ENCODE measurements around the gene SRSF2.

SRSF2 gene

GRCh38 chr17:76696763-76697701 is 40.1 kb downstream of the SRSF2 start:
- no peak for DNase-seq (ENCODE audit: low spot score)
- H3K27ac ChIP-seq, result peak overlapping the region; percentile 13; the same call in 1 of the 2 replicates
- TF ChIP-seq CTCF (conservative IDR thresholded peaks at IDR 0.05; ENCODE audit: low read depth), result no peak
- ChIA-PET CTCF (interaction anchor here (0.6 to 0.7 kb wide), 2 partner anchors 119 to 174 kb away, joined by 3 to 5 read pairs; no protein-coding TSS in a partner anchor), POLR2A (ENCODE audit: low non-redundant PET) (no interaction called here)

- POLR2A ChIA-PET (ENCODE audit: low non-redundant PET), result no interaction called here
- 0 out of 2 replicates have a peak overlapping the region, but pooled peaks have one; percentile 2 for H3K27ac ChIP-seq
- no peak for DNase-seq (ENCODE audit: low spot score)
- CTCF ChIA-PET, result interaction anchor here (0.6 kb wide), 2 partner anchors 33 to 150 kb away, joined by 3 to 4 read pairs; no protein-coding TSS in a partner anchor
- no peak for TF ChIP-seq CTCF (conservative IDR thresholded peaks at IDR 0.05; ENCODE audit: low read depth)
Measured at GRCh38 chr17:76695059-76695831, 41.9 kb downstream of the SRSF2 start.

GRCh38 chr17:76691379-76692191 is 45.5 kb downstream of the SRSF2 start:
- H3K27ac ChIP-seq, result no peak overlapping the region
- ChIA-PET CTCF (interaction anchor here (0.6 kb wide), 1 partner anchor 145 kb away, joined by 3 read pairs; no protein-coding TSS in a partner anchor), POLR2A (ENCODE audit: low non-redundant PET) (no interaction called here)
- DNase-seq (ENCODE audit: low spot score), result no peak
- no peak for TF ChIP-seq CTCF (conservative IDR thresholded peaks at IDR 0.05; ENCODE audit: low read depth)

DNA sequence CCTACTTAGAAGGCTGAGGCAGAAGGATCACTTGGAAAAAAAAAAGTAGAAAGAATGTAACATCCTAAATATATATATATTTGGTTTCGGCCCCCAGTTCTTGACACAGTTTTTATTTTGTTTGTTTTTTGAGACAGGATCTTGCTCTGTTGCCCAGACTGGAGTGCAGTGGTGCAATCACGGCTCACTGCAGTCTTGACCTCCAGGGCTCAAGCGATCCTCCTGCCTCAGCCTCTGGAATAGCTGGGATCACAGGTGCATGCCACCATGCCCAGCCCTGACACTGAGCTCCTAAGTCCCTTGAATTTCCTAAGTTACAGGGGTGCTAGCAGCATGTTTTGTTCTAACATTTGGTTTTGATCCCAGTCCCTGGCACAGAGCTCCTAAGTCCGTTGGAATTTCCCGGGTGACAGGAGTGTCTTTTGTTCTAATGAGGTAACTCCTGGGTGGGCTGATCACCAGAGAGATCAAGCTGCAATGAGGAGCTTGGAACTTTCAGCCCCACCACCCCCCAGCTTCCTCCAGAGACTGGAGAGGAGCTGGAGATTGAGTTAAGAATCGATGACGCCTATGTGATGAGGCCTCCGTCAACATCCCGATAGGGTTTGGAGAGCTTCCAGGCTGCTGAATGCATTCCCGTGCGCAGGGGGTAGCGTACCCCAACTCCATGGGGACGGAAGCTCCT is 46.4 kb downstream of the SRSF2 start:
- DNase-seq (ENCODE audit: low spot score), result no peak
- POLR2A ChIA-PET (ENCODE audit: low non-redundant PET), result no interaction called here
- no peak overlapping the region for H3K27ac ChIP-seq
- CTCF ChIA-PET, result interaction anchor here (0.6 kb wide), 2 partner anchors 124 to 144 kb away, joined by 3 to 8 read pairs; no protein-coding TSS in a partner anchor
- TF ChIP-seq CTCF (conservative IDR thresholded peaks at IDR 0.05; ENCODE audit: low read depth), result no peak

DNA sequence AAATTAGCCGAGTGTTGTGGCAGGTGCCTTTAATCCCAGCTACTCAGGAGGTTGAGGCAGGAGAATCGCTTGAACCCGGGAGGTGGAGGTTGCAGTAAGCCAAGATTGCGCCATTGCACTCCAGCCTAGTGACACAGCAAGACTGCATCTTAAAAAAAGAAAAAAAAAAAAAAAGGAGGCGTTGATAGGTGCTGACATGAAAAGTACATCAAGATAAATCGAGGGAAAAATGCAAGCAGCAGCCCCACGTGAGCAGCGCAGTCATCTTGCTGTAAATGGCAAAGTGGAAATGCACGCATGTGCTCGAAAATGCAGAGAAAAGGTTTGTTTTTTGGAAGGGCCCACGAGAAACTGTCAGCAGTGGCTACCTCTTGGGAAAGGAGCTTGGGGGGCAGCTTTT is 47.3 kb downstream of the SRSF2 start:
- POLR2A ChIA-PET (ENCODE audit: low non-redundant PET), result no interaction called here
- H3K27ac ChIP-seq, result no peak overlapping the region; the same call in 1 of the 2 replicates
- TF ChIP-seq CTCF (conservative IDR thresholded peaks at IDR 0.05; ENCODE audit: low read depth), result no peak
- DNase-seq (ENCODE audit: low spot score), result no peak
- CTCF ChIA-PET, result interaction anchor here (0.6 kb wide), 2 partner anchors 8 to 123 kb away, joined by 4 to 8 read pairs; no protein-coding TSS in a partner anchor
